Muscle of arm (tissue), 14 donors: ENCODE data around the gene MLF2. TPM values are rescaled to one million over a fixed set of nuclear protein-coding genes. Genes with fewer than 3 reads are reported as not detected.

Source experiments
- DNase-seq: peaks from one replicate; pipeline ENCODE4 v3.0.0-alpha.2; 2013
- long read RNA-seq, 11 donors: transcript quantifications; one replicate each; lab custom pipeline, GENCODE V29; 2026
- polyA plus RNA-seq, 12 donors: library from polyadenylated mRNA; unstranded; fragments of 120-200 nt; gene quantifications; one replicate each; pipeline ENCODE4 v1.2.1, GENCODE V29; 2013; ENCODE audit not compliant: insufficient read length in 12 of 12

The MLF2 gene
- 100 to 1,000 TPM; 110 to 600 (median 130) TPM for polyA plus RNA-seq
- long read RNA-seq, donor 1, transcript MLF2-201 (9 exons, 1,969 nt), result major isoform, 57 of 136 reads
- long read RNA-seq, donor 1, partial matches to known transcripts, result 78 of 136 reads
- long read RNA-seq, donor 1, other reads (novel, unspliced or antisense), result 0 of 136 reads
- long read RNA-seq, donor 2, transcript MLF2-201 (9 exons, 1,969 nt), result major isoform, 74 of 84 reads
- long read RNA-seq, donor 2, partial matches to known transcripts, result 0 of 84 reads
- long read RNA-seq, donor 2, other reads (novel, unspliced or antisense), result 10 of 84 reads
- long read RNA-seq, donor 3, transcript MLF2-201 (9 exons, 1,969 nt), result major isoform, 27 of 356 reads
- long read RNA-seq, donor 3, partial matches to known transcripts, result 319 of 356 reads
- long read RNA-seq, donor 3, other reads (novel, unspliced or antisense), result 10 of 356 reads
- long read RNA-seq, donor 4, transcript MLF2-201 (9 exons, 1,969 nt), result major isoform, 24 of 27 reads
- long read RNA-seq, donor 4, partial matches to known transcripts, result 0 of 27 reads
- long read RNA-seq, donor 4, other reads (novel, unspliced or antisense), result 0 of 27 reads
- long read RNA-seq, donor 5, result 0 reads
- long read RNA-seq, donor 6, transcript MLF2-201 (9 exons, 1,969 nt), result major isoform, 35 of 364 reads
- long read RNA-seq, donor 6, partial matches to known transcripts, result 321 of 364 reads
- long read RNA-seq, donor 6, other reads (novel, unspliced or antisense), result 7 of 364 reads
- long read RNA-seq, donor 7, transcript MLF2-201 (9 exons, 1,969 nt), result major isoform, 33 of 343 reads
- long read RNA-seq, donor 7, partial matches to known transcripts, result 144 of 343 reads
- long read RNA-seq, donor 7, other reads (novel, unspliced or antisense), result 165 of 343 reads
- long read RNA-seq, donor 8, transcript MLF2-201 (9 exons, 1,969 nt), result major isoform, 72 of 2,389 reads
- long read RNA-seq, donor 8, partial matches to known transcripts, result 2,211 of 2,389 reads
- long read RNA-seq, donor 8, other reads (novel, unspliced or antisense), result 105 of 2,389 reads
- long read RNA-seq, donor 9, transcript MLF2-201 (9 exons, 1,969 nt), result major isoform, 36 of 36 reads
- long read RNA-seq, donor 9, partial matches to known transcripts, result 0 of 36 reads
- long read RNA-seq, donor 9, other reads (novel, unspliced or antisense), result 0 of 36 reads
- long read RNA-seq, donor 10, transcript MLF2-201 (9 exons, 1,969 nt), result major isoform, 48 of 64 reads
- long read RNA-seq, donor 10, partial matches to known transcripts, result 5 of 64 reads
- long read RNA-seq, donor 10, other reads (novel, unspliced or antisense), result 7 of 64 reads
- long read RNA-seq, donor 11, transcript MLF2-201 (9 exons, 1,969 nt), result major isoform, 66 of 974 reads
- long read RNA-seq, donor 11, partial matches to known transcripts, result 874 of 974 reads
- long read RNA-seq, donor 11, other reads (novel, unspliced or antisense), result 33 of 974 reads

- peak; percentile 100 for DNase-seq
Observed at GRCh38 chr12:6752921-6753771, at the start of gene MLF2. Gene MLF2, minus strand, starts transcription at chr12:6753141. Its CDS starts 807 bp downstream, at chr12:6752334.

GRCh38 chr12:6799147-6799546, 46.2 kb upstream of the MLF2 start:
- DNase-seq, result no peak

DNA sequence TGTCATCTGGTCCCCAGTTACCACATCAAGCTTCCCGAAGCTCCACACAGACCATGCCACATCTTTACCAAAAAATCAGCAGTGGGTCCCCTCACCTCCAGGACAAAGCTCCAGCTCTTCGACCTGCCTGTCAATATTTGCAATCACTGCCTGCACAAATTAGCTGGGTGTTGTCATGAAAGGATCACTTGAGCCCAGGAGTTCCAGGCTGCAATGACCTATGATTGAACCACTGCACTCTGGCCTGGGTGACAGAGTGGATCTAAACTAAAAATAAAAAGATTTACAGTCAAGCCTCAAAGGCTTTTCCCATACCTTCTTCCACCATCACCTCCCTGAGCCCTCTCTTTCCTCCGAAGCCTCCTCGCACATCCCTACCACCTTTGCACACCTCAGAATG, 43.6 kb upstream of the MLF2 start:
- DNase-seq, result no peak

DNA sequence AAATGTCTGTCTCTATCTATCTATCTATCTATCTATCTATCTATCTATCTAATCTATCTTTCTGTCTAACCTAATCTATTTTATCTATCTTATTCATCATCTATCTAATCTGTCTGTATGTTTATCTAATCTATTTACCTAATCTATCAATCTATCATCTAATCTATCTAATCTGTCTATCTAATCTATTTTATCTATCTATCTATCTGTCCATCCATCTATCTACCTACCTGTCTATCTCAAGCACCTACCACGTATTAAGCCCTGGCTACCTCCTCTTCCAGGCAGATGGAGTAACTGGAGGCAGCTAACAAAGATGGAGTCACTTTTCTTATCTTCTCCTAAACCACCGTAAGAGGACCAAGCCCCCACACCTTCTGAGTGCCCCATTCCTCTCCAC, 42.1 kb upstream of the MLF2 start:
- DNase-seq, result no peak

- DNase-seq, result no peak
Observed at GRCh38 chr12:6792522-6793201, 39.7 kb upstream of the MLF2 start.

GRCh38 chr12:6791931-6792520, 39.1 kb upstream of the MLF2 start:
- DNase-seq, result no peak

DNA sequence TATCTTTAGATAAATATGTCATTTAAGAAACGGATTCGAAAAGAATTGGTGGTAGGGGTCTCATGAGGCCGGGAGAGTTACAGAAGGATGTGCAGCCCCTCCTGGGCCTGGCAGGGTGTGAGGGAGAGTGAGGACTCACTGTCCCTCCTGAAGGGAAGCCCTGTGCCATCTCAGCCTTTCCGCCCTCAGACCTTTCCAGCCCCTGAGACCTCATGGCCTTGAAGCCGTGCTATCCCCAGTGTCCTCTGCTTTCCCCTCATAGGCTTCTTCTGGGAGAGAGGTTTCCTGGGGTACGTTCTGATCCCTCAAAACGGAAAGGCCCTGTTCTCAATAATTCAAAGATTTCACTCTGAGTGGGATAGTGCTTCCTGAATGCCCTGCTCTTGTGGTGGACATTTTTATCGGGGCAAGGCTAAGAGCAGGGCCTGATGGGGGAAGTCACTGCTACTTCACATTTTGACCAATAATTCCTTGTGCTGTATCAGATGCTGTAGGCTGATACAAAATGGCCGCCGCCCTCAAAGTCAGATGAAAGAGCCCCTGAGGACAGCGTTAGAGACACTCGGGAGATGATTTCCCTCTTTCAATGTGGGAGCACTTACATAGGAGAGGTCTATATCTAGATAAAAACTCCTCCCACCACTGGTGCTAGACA, 37.7 kb upstream of the MLF2 start:
- DNase-seq, result no peak

GRCh38 chr12:6788972-6789924, 36.3 kb upstream of the MLF2 start, which contains the start of gene CD4:
Gene CD4, plus strand, starts transcription at chr12:6789528. Its CDS starts 10,611 bp downstream, at chr12:6800139.
- DNase-seq, result no peak

DNA sequence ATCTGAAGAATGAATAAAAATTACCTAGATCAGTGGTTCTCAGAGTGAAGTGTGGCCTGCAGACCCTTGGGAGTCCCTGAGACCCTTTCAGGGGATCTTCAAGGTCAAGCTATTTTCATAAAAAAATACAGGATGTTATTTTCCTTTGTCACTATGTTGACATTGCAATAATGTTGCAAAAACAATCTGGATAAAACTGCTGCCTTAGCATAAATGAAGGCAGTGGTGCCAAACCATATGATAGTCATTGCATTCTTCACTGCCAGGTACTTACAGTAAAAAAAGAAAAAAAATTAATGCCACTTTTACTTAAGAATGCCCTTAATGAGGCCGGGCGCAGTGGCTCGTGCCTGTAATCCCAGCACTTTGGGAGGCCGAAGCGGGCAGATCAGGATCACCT, 34.4 kb upstream of the MLF2 start:
- DNase-seq, result no peak

- no peak for DNase-seq
Observed at GRCh38 chr12:6786416-6787094, 33.6 kb upstream of the MLF2 start.

DNA sequence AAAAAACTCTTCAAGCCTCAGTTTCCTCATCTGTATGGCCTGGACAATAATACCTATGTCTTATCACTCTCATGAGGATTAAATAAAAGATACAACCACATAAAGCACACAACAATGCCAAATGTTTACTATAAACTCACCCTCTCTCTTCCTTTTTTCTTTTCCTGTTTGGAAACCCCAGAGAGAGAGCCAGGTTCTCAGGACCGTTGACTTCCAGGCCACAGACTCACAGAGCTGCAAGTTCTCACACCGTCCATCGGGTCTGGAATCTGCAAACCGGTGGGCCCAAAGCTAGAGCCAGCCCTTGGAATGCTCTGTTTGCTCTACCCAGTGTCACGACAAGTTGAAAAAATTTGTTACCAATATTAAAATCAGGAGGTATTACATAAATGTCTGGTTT, 31.8 kb upstream of the MLF2 start:
- no peak for DNase-seq

DNA sequence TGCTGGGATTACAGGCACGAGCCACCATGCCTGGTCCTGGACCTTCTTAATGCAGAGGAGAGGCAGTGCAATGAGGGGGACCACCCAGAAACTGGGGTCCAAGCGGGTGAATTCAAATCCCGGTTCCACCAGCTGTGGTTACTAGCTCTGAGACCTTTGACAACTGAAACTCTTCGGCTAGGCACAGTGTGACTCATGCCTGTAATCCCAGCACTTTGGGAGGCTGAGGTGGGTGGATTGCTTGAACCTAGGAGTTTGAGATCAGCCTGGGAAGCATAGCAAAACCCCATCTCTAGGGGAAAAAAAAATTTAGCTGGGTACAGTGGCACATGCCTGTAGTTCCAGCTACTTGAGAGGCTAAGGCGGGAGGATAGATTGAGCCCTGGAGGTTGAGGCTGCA, 31.4 kb upstream of the MLF2 start:
- no peak for DNase-seq

DNA sequence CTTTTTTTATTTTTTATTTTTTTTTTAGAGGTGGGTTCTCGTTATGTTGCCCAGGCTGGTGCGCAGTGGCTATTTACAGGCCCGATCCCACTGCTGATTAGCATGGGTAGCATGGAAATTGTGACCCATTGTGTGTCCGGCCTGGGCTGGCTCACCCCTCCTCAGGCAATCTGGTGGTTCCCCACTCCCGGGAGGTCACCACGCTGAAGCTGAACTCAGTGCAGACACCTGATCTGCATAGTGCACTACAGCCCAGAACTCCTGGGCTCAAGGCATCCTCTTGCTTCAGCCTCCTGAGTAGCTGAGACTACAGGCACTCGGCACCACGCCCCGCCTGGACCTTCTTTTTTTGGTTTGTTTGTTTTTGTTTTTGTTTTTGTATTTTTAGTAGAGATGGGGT, 30.9 kb upstream of the MLF2 start:
- no peak for DNase-seq

DNA sequence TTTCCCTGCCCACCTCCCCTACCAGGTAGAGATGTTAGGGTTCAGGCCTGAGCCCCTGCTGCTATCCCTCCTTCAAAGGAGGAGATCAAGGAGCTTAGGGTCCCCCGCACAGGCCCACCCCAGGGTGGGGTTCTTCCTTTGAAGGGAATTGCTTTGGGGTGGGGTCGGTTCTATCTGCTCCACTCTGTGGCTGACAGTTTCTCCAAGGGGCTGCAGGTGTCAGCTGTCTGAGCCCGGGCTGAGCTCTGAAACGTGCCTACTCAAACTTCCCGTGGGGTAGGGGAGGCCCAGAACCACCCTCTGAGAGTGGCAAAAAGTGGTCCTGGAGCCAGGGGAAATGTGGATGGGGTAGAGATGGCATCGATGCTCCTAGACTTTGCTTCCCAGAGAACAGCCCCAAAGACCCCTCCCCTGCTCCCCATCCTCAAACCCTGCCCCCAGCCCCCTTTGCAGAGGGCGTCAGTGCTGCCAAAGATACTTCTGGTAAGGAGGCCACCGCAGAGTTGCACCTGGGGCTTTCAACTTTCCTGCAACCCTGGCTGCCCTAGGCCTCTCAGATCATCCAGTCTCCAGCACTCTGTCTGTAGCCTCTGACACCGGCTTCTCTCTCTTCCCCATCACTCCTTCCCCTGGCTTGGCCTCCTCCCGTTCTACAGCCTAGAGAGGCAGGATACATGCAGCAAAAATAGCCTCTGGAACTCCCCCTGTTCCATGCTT, 30.1 kb upstream of the MLF2 start:
- DNase-seq, result no peak

DNA sequence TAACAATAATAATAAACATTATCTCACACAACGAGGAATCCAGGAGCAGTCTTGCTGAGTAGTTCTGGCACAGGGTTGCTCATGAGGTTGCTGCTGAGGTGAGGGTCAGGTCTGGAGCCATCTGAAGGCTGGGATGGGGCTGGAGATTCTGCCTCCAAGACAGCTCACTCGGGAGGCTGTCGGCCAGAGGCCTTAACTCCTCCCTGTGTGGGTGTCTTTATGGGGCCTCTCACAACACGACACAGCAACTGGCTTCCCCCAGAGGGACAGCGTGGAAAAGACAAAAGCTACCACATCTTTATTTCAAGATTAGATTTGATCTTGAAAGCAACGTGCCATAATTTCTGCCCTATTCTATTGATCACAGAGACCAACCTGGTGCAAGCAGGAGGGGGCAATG, 29.2 kb upstream of the MLF2 start:
- no peak for DNase-seq

GRCh38 chr12:6780573-6780972, 27.6 kb upstream of the MLF2 start:
- no peak for DNase-seq
